GM23338 (cell line): Measurements from ENCODE around the gene TST. TPM values are rescaled to one million over a fixed set of nuclear protein-coding genes. Genes with fewer than 3 reads are reported as not detected.

ENCODE experiments used
- EZH2 ChIP-seq: fragments of 200-600 bp; sonication (generic); IDR thresholded peaks from one replicate; pipeline ENCODE4 v1.8.0; 2017; ENCODE audit warnings: antibody characterized with exemption, mild to moderate bottlenecking, low read depth; ENCODE audit not compliant: unreplicated experiment
- EZH2phosphoT487 ChIP-seq: fragments of 200-600 bp; sonication (generic); IDR thresholded peaks from one replicate; pipeline ENCODE4 v1.8.1; 2018; ENCODE audit warnings: antibody characterized with exemption; ENCODE audit not compliant: unreplicated experiment
- JUNB ChIP-seq: IDR thresholded peaks from one replicate; pipeline ENCODE4 v1.6.1; 2016; ENCODE audit warnings: antibody characterized with exemption; ENCODE audit not compliant: unreplicated experiment
- NANOG ChIP-seq: IDR thresholded peaks from 2 replicates; pipeline ENCODE4 v1.6.1; 2016; ENCODE audit warnings: antibody characterized with exemption, borderline replicate concordance
- STAT1 ChIP-seq: IDR thresholded peaks from one replicate; pipeline ENCODE4 v1.6.1; 2016; ENCODE audit warnings: antibody characterized with exemption; ENCODE audit not compliant: unreplicated experiment
- ZNF114 ChIP-seq: fragments of 250-450 bp; sonication (Bioruptor Pico); IDR thresholded peaks from 2 replicates; pipeline ENCODE4 v1.5.0; 2020; ENCODE audit warnings: mild to moderate bottlenecking, moderate library complexity
- ZNF331 ChIP-seq: fragments of 250-450 bp; sonication (Bioruptor Pico); IDR thresholded peaks from 2 replicates; pipeline ENCODE4 v1.5.0; 2020; ENCODE audit warnings: low read depth, mild to moderate bottlenecking, moderate library complexity
- polyA plus RNA-seq: library from polyadenylated mRNA; unstranded; fragments of >200 nt; fragmentation: Nextera tagmentation; extraction: Ambion mirVana; gene quantifications from 2 replicates; pipeline ENCODE4 v1.2.1, GENCODE V29; 2016
- total RNA-seq: library from RNA; depleted of rRNA; stranded (reverse); fragments of >200 nt; shearing (Covaris generic); gene quantifications from 2 replicates; pipeline ENCODE4 v1.2.3, GENCODE V29; 2014
- TF ChIP-seq, protein P1 (sequence below): fragments of 250-450 bp; sonication (Bioruptor Pico); IDR thresholded peaks from 2 replicates; pipeline ENCODE4 v1.5.0; 2020; ENCODE audit warnings: mild to moderate bottlenecking, moderate library complexity
- TF ChIP-seq, protein P2 (sequence below), 2 experiments: fragments of 200-600 bp in 1 of 2; sonication (generic) in 1 of 2; conservative IDR thresholded peaks; 2 replicates each; pipeline versions ENCODE4 v1.5.1 to v1.6.1; 2016 to 2017; ENCODE audit warnings: antibody characterized with exemption in 2 of 2, low read depth in 2 of 2, mild to moderate bottlenecking in 2 of 2, moderate library complexity in 1 of 2
- TF ChIP-seq, protein P3 (sequence below): IDR thresholded peaks from one replicate; pipeline ENCODE4 v1.6.1; 2018; ENCODE audit warnings: antibody characterized with exemption; ENCODE audit not compliant: unreplicated experiment
- TF ChIP-seq, protein P4 (sequence below): IDR thresholded peaks from 2 replicates; pipeline ENCODE4 v1.6.1; 2016; ENCODE audit warnings: antibody characterized with exemption

Gene TST
- total and polyA plus RNA-seq, 2 experiments from 2014 or later = 14.6 to 32.7 TPM

DNA sequence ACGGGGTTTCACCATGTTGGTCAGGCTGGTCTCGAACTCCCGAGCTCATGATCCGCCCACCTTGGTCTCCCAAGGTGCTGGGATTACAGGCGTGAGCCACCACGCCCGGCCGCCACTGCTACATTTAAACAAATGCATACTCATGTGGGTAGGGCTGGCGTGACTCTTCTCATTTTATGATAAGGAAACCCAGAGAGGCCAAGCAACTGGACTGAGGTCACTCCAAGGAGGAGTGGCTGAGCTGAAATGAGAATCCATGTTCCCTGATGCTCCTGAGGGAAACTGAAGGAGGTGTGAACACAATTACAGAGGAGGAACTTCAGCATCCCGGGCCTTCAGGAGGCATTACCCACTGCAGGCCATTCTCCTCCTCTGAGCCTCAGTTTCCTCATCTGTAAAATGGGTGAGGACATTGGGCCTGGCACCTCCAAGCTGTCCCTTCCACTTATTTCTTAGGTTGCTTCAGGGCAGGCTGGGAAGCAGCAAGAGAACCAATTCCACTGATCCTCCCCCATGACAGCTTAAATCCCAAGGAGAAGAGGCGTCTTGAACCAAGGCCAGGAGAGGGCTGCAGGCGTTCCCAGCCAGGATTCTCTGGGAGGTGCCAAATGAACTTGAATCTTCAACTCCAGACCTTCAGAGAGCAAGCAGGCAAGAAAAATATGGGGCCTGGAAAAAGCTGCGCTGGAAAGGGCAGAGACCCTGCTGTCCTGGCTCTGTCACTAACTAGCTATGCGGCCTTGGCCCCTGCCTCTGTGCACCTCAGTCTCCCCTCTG lies 2.9 kb downstream of the TST start (continued):
- TF ChIP-seq, protein P1, sequence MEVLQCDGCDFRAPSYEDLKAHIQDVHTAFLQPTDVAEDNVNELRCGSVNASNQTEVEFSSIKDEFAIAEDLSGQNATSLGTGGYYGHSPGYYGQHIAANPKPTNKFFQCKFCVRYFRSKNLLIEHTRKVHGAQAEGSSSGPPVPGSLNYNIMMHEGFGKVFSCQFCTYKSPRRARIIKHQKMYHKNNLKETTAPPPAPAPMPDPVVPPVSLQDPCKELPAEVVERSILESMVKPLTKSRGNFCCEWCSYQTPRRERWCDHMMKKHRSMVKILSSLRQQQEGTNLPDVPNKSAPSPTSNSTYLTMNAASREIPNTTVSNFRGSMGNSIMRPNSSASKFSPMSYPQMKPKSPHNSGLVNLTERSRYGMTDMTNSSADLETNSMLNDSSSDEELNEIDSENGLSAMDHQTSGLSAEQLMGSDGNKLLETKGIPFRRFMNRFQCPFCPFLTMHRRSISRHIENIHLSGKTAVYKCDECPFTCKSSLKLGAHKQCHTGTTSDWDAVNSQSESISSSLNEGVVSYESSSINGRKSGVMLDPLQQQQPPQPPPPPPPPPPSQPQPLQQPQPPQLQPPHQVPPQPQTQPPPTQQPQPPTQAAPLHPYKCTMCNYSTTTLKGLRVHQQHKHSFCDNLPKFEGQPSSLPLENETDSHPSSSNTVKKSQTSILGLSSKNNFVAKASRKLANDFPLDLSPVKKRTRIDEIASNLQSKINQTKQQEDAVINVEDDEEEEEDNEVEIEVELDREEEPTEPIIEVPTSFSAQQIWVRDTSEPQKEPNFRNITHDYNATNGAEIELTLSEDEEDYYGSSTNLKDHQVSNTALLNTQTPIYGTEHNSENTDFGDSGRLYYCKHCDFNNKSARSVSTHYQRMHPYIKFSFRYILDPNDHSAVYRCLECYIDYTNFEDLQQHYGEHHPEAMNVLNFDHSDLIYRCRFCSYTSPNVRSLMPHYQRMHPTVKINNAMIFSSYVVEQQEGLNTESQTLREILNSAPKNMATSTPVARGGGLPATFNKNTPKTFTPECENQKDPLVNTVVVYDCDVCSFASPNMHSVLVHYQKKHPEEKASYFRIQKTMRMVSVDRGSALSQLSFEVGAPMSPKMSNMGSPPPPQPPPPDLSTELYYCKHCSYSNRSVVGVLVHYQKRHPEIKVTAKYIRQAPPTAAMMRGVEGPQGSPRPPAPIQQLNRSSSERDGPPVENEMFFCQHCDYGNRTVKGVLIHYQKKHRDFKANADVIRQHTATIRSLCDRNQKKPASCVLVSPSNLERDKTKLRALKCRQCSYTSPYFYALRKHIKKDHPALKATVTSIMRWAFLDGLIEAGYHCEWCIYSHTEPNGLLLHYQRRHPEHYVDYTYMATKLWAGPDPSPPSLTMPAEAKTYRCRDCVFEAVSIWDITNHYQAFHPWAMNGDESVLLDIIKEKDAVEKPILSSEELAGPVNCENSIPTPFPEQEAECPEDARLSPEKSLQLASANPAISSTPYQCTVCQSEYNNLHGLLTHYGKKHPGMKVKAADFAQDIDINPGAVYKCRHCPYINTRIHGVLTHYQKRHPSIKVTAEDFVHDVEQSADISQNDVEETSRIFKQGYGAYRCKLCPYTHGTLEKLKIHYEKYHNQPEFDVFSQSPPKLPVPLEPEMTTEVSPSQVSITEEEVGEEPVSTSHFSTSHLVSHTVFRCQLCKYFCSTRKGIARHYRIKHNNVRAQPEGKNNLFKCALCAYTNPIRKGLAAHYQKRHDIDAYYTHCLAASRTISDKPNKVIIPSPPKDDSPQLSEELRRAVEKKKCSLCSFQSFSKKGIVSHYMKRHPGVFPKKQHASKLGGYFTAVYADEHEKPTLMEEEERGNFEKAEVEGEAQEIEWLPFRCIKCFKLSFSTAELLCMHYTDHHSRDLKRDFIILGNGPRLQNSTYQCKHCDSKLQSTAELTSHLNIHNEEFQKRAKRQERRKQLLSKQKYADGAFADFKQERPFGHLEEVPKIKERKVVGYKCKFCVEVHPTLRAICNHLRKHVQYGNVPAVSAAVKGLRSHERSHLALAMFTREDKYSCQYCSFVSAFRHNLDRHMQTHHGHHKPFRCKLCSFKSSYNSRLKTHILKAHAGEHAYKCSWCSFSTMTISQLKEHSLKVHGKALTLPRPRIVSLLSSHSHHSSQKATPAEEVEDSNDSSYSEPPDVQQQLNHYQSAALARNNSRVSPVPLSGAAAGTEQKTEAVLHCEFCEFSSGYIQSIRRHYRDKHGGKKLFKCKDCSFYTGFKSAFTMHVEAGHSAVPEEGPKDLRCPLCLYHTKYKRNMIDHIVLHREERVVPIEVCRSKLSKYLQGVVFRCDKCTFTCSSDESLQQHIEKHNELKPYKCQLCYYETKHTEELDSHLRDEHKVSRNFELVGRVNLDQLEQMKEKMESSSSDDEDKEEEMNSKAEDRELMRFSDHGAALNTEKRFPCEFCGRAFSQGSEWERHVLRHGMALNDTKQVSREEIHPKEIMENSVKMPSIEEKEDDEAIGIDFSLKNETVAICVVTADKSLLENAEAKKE (CRISPR knock-in tag) = no peak
- TF ChIP-seq EZH2phosphoT487 (no peak), STAT1 (no peak), NANOG (no peak), JUNB (no peak), ZNF114 (no peak), ZNF331 (no peak), EZH2 (no peak)
- TF ChIP-seq, protein P2, sequence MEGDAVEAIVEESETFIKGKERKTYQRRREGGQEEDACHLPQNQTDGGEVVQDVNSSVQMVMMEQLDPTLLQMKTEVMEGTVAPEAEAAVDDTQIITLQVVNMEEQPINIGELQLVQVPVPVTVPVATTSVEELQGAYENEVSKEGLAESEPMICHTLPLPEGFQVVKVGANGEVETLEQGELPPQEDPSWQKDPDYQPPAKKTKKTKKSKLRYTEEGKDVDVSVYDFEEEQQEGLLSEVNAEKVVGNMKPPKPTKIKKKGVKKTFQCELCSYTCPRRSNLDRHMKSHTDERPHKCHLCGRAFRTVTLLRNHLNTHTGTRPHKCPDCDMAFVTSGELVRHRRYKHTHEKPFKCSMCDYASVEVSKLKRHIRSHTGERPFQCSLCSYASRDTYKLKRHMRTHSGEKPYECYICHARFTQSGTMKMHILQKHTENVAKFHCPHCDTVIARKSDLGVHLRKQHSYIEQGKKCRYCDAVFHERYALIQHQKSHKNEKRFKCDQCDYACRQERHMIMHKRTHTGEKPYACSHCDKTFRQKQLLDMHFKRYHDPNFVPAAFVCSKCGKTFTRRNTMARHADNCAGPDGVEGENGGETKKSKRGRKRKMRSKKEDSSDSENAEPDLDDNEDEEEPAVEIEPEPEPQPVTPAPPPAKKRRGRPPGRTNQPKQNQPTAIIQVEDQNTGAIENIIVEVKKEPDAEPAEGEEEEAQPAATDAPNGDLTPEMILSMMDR (conservative IDR thresholded peaks at IDR 0.05; ENCODE audit: low read depth in 2 of 2) = no peak
- TF ChIP-seq, protein P3, sequence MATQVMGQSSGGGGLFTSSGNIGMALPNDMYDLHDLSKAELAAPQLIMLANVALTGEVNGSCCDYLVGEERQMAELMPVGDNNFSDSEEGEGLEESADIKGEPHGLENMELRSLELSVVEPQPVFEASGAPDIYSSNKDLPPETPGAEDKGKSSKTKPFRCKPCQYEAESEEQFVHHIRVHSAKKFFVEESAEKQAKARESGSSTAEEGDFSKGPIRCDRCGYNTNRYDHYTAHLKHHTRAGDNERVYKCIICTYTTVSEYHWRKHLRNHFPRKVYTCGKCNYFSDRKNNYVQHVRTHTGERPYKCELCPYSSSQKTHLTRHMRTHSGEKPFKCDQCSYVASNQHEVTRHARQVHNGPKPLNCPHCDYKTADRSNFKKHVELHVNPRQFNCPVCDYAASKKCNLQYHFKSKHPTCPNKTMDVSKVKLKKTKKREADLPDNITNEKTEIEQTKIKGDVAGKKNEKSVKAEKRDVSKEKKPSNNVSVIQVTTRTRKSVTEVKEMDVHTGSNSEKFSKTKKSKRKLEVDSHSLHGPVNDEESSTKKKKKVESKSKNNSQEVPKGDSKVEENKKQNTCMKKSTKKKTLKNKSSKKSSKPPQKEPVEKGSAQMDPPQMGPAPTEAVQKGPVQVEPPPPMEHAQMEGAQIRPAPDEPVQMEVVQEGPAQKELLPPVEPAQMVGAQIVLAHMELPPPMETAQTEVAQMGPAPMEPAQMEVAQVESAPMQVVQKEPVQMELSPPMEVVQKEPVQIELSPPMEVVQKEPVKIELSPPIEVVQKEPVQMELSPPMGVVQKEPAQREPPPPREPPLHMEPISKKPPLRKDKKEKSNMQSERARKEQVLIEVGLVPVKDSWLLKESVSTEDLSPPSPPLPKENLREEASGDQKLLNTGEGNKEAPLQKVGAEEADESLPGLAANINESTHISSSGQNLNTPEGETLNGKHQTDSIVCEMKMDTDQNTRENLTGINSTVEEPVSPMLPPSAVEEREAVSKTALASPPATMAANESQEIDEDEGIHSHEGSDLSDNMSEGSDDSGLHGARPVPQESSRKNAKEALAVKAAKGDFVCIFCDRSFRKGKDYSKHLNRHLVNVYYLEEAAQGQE = no peak
- TF ChIP-seq, protein P4, sequence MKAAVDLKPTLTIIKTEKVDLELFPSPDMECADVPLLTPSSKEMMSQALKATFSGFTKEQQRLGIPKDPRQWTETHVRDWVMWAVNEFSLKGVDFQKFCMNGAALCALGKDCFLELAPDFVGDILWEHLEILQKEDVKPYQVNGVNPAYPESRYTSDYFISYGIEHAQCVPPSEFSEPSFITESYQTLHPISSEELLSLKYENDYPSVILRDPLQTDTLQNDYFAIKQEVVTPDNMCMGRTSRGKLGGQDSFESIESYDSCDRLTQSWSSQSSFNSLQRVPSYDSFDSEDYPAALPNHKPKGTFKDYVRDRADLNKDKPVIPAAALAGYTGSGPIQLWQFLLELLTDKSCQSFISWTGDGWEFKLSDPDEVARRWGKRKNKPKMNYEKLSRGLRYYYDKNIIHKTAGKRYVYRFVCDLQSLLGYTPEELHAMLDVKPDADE = no peak
